Measurements from ENCODE around the gene ICAM3.
"Not testable (repeated sequence)": the region's sequence is repeated elsewhere in the genome, so short reads cannot be mapped to it uniquely, and the experiment has no call there.

Gene ICAM3

DNA sequence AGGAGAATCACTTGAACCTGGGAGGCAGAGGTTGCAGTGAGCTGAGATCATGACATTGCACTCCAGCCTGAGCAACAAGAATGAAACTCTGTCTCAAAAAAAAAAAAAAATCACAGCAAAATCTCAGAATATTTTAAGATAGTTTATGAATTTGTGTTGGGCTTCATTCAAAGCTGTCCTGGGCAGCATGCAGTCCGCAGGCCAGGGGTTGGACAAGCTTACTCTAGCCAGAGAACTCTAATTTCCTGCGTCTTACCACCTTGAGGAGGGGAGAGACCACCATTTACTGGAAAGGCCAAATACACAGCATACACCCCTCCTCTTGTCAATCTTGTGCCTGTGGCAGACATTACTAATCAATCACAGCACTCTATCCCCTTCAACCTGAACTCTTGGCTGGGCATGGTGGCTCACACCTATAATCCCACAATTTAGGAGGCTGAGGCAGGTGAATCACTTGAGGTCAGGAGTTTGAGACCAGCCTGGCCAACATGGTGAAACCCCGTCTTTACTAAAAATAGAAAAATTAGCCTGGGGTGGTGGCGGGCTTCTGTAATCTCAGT lies 27.6 kb upstream of the ICAM3 start:
- H3K4me1 ChIP-seq (ENCODE audit: control insufficient read depth, insufficient read depth, low read length); H3K27me3 ChIP-seq (ENCODE audit: control insufficient read depth, insufficient read depth, low read length); H3K9me3 ChIP-seq (replicated peaks; ENCODE audit: low read length); H3K4me3 ChIP-seq (ENCODE audit: low read length); H3K9ac ChIP-seq (ENCODE audit: low read depth, low read length); H3K4me2 ChIP-seq (ENCODE audit: low read length): not testable (repeated sequence)
- H3K36me3 ChIP-seq (ENCODE audit: insufficient read depth, low read length), result peaks cover 48% of the 10 kb centered on the region

- Histone ChIP-seq H3K4me2 (ENCODE audit: low read length) (no peak overlapping the region), H3K36me3 (ENCODE audit: insufficient read depth, low read length) (peaks cover 61% of the 10 kb centered on the region), H3K27me3 (ENCODE audit: control insufficient read depth, insufficient read depth, low read length) (no peaks in the 10 kb centered on the region), H3K9ac (ENCODE audit: low read depth, low read length) (no peak overlapping the region), H3K9me3 (replicated peaks; ENCODE audit: low read length) (no peaks in the 10 kb centered on the region), H3K4me3 (ENCODE audit: low read length) (no peak overlapping the region), H3K4me1 (ENCODE audit: control insufficient read depth, insufficient read depth, low read length) (no peaks in the 10 kb centered on the region)
Measured at GRCh38 chr19:10365518-10365917, 26.1 kb upstream of the ICAM3 start.

- Histone ChIP-seq H3K9ac (ENCODE audit: low read depth, low read length) (no peak overlapping the region), H3K4me2 (ENCODE audit: low read length) (no peak overlapping the region), H3K9me3 (replicated peaks; ENCODE audit: low read length) (no peaks in the 10 kb centered on the region), H3K4me3 (ENCODE audit: low read length) (no peak overlapping the region), H3K36me3 (ENCODE audit: insufficient read depth, low read length) (peaks cover 64% of the 10 kb centered on the region), H3K27me3 (ENCODE audit: control insufficient read depth, insufficient read depth, low read length) (no peaks in the 10 kb centered on the region), H3K4me1 (ENCODE audit: control insufficient read depth, insufficient read depth, low read length) (no peaks in the 10 kb centered on the region)
Measured at GRCh38 chr19:10364644-10365043, 25.2 kb upstream of the ICAM3 start.

- H3K4me1 ChIP-seq (ENCODE audit: control insufficient read depth, insufficient read depth, low read length), result no peaks in the 10 kb centered on the region
- no peaks in the 10 kb centered on the region for H3K9me3 ChIP-seq (replicated peaks; ENCODE audit: low read length)
- H3K4me3 ChIP-seq (ENCODE audit: low read length), result no peak overlapping the region
- H3K36me3 ChIP-seq (ENCODE audit: insufficient read depth, low read length), result peaks cover 61% of the 10 kb centered on the region
- H3K27me3 ChIP-seq (ENCODE audit: control insufficient read depth, insufficient read depth, low read length), result no peaks in the 10 kb centered on the region
- H3K9ac ChIP-seq (ENCODE audit: low read depth, low read length), result no peak overlapping the region
- no peak overlapping the region for H3K4me2 ChIP-seq (ENCODE audit: low read length)
Measured at GRCh38 chr19:10363789-10364281, 24.4 kb upstream of the ICAM3 start.

- Histone ChIP-seq H3K4me2 (ENCODE audit: low read length) (no peak overlapping the region), H3K27me3 (ENCODE audit: control insufficient read depth, insufficient read depth, low read length) (no peaks in the 10 kb centered on the region), H3K9ac (ENCODE audit: low read depth, low read length) (no peak overlapping the region), H3K4me3 (ENCODE audit: low read length) (no peak overlapping the region), H3K9me3 (replicated peaks; ENCODE audit: low read length) (no peaks in the 10 kb centered on the region), H3K4me1 (ENCODE audit: control insufficient read depth, insufficient read depth, low read length) (no peaks in the 10 kb centered on the region), H3K36me3 (ENCODE audit: insufficient read depth, low read length) (peaks cover 56% of the 10 kb centered on the region)
Measured at GRCh38 chr19:10362259-10362658, 22.8 kb upstream of the ICAM3 start.

DNA sequence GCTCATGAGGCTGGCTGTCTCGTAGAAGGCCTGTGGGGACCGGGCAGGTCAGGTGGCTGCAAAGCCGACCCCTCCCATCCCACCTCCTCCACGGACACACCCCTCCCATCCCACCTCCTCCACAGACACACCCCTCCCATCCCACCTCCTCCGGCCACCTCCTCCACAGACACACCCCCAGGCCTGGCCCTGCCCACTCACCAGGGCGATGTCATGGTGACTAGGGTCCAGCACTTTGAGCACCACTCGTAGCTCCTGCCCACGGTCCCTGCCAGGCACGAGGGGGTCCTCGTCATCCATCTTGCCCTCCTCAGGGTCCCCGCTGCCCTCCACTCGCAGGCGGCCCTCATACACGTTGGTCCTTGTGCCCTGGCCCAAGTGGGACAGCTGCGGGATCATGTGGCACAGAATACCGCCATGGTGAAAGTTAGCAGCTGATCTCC lies 22.2 kb upstream of the ICAM3 start:
- peaks cover 60% of the 10 kb centered on the region for H3K36me3 ChIP-seq (ENCODE audit: insufficient read depth, low read length)
- H3K27me3 ChIP-seq (ENCODE audit: control insufficient read depth, insufficient read depth, low read length), result no peaks in the 10 kb centered on the region
- no peak overlapping the region for H3K4me2 ChIP-seq (ENCODE audit: low read length)
- H3K9me3 ChIP-seq (replicated peaks; ENCODE audit: low read length), result no peaks in the 10 kb centered on the region
- H3K4me1 ChIP-seq (ENCODE audit: control insufficient read depth, insufficient read depth, low read length), result no peaks in the 10 kb centered on the region
- no peak overlapping the region for H3K9ac ChIP-seq (ENCODE audit: low read depth, low read length)
- no peak overlapping the region for H3K4me3 ChIP-seq (ENCODE audit: low read length)

DNA sequence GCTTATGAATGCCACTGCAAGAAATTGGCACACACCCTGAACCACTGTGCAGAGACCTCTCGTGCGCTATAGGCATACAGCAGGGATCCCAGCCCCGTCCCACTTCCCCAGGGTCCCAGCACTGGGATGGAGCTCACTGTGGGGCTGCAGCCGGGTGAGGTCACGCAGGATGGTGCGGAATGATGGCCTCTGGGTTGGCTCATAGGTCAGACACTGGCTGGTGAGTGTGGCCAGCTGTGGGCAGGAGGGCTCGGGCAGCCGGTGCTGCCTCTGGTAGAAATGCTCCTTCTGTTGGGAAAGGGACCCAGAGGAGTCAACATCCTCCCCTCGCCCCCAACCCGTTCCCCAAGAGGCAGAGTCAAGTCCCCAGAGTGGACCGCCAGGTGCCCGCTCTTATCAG lies 17.0 kb upstream of the ICAM3 start:
- no peaks in the 10 kb centered on the region for H3K27me3 ChIP-seq (ENCODE audit: control insufficient read depth, insufficient read depth, low read length)
- peaks cover 54% of the 10 kb centered on the region for H3K36me3 ChIP-seq (ENCODE audit: insufficient read depth, low read length)

DNA sequence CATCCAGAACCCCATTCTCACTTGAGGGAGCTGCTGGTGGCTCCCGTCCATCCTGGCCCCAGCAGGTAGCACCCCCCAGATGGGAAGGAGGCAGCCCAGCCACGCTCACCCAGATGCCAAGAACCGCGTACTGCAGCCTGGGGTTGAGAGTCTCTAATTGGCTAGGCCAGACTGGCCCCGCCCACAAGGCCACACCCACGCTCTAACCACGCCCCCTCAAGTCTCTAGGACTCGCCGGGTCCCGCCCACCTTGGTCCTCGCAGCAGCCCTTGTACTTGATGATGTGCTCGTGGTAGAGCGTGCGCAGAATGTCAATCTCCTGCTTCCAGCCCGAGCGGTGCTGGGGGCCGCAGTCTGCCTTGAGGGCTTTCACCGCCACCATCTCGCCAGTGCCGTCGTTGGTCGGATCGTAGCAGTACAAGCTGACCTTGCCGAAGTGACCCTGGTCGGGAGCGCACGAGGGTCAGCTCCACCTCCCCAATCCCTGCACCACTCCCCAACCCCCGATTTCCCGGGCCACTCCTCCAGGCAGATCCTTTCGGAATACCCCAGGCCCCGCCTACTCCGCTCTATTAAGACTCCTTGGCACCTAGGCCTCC lies 14.5 kb upstream of the ICAM3 start:
- H3K9me3 ChIP-seq (replicated peaks; ENCODE audit: low read length), result no peaks in the 10 kb centered on the region
- no peak overlapping the region for H3K4me3 ChIP-seq (ENCODE audit: low read length)
- no peaks in the 10 kb centered on the region for H3K4me1 ChIP-seq (ENCODE audit: control insufficient read depth, insufficient read depth, low read length)
- peaks cover 49% of the 10 kb centered on the region for H3K36me3 ChIP-seq (ENCODE audit: insufficient read depth, low read length)
- H3K27me3 ChIP-seq (ENCODE audit: control insufficient read depth, insufficient read depth, low read length), result no peaks in the 10 kb centered on the region
- H3K4me2 ChIP-seq (ENCODE audit: low read length), result no peak overlapping the region
- no peak overlapping the region for H3K9ac ChIP-seq (ENCODE audit: low read depth, low read length)

More for the DNA sequence above, 17.0 kb upstream of the ICAM3 start:
- H3K9me3 ChIP-seq (replicated peaks; ENCODE audit: low read length), result no peaks in the 10 kb centered on the region
- H3K4me2 ChIP-seq (ENCODE audit: low read length), result no peak overlapping the region
- no peak overlapping the region for H3K9ac ChIP-seq (ENCODE audit: low read depth, low read length)
- H3K4me3 ChIP-seq (ENCODE audit: low read length), result no peak overlapping the region
- no peaks in the 10 kb centered on the region for H3K4me1 ChIP-seq (ENCODE audit: control insufficient read depth, insufficient read depth, low read length)

DNA sequence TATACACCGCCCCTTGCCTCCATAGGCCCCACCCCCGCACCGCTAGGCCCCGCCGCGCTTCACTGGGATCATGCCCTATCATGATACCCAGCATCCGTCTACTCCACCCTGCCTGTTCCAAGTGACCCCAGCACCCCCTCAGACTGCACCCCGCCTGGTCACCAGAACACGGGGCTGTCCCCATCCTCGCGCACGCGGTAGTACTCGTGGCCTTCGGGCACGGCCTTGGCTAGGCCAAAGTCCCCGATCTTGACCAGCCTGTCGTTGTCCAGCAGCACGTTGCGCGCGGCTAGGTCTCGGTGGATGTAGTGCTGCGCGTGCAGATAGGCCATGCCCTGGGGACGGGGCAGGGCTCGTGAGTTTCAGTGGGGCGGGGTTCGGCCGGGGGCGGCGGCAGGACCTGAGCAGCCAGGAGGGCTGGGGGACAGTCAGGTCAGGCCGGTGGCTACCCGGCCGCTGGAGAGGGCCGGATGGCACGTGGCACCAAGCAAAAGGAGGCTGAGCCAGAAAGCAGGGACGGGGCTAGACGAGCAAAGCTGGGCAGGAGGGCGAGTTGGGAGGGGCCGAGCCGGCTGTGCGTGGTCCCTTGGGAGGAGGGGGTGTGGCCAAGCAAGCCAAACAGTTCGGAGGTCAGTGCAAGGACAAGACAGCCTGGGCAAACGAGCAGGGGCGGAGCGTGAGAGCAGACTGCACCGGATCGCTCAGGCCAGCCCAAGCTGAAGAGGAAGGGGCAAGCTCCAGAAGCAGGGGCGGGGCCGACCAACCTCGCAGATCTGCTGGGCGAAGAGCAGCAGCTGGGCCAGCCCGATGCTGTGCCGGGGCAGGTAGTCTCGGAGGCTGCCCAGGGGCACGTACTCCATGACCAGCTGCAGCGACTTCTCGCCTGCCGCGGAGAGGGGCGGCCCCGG lies 13.6 kb upstream of the ICAM3 start:
- no peaks in the 10 kb centered on the region for H3K4me1 ChIP-seq (ENCODE audit: control insufficient read depth, insufficient read depth, low read length)
- no peaks in the 10 kb centered on the region for H3K9me3 ChIP-seq (replicated peaks; ENCODE audit: low read length)
- no peaks in the 10 kb centered on the region for H3K27me3 ChIP-seq (ENCODE audit: control insufficient read depth, insufficient read depth, low read length)
- H3K4me2 ChIP-seq (ENCODE audit: low read length), result no peak overlapping the region
- H3K36me3 ChIP-seq (ENCODE audit: insufficient read depth, low read length), result peaks cover 46% of the 10 kb centered on the region
- H3K4me3 ChIP-seq (ENCODE audit: low read length), result no peak overlapping the region
- no peak overlapping the region for H3K9ac ChIP-seq (ENCODE audit: low read depth, low read length)

- no peak overlapping the region for H3K4me3 ChIP-seq (ENCODE audit: low read length)
- H3K9ac ChIP-seq (ENCODE audit: low read depth, low read length), result no peak overlapping the region
- no peaks in the 10 kb centered on the region for H3K27me3 ChIP-seq (ENCODE audit: control insufficient read depth, insufficient read depth, low read length)
- no peak overlapping the region for H3K4me2 ChIP-seq (ENCODE audit: low read length)
- no peaks in the 10 kb centered on the region for H3K9me3 ChIP-seq (replicated peaks; ENCODE audit: low read length)
- peaks cover 6% of the 10 kb centered on the region for H3K4me1 ChIP-seq (ENCODE audit: control insufficient read depth, insufficient read depth, low read length)
- H3K36me3 ChIP-seq (ENCODE audit: insufficient read depth, low read length), result peaks cover 11% of the 10 kb centered on the region
Measured at GRCh38 chr19:10346509-10346908, 7.1 kb upstream of the ICAM3 start.

DNA sequence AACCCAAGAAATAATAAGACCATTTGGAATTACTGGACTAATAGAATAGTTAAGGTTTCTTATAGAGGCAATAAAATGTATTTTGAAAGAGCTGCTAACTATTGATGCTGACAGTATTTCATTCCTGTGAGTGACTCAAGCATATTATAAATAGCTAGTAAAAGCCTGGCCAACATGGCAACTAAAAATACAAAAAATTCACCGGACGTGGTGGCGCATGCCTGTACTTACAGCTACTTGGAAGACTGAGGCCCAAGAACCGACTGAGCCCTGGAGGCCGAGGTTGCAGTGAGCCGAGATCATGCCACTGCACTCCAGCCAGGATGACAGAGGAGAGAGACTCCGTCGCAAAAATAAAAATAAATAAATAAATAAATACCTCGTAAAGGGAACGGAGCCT lies 5.4 kb upstream of the ICAM3 start:
- Histone ChIP-seq H3K4me2 (ENCODE audit: low read length) (no peak overlapping the region), H3K9ac (ENCODE audit: low read depth, low read length) (no peak overlapping the region), H3K27me3 (ENCODE audit: control insufficient read depth, insufficient read depth, low read length) (no peaks in the 10 kb centered on the region), H3K4me1 (ENCODE audit: control insufficient read depth, insufficient read depth, low read length) (peaks cover 6% of the 10 kb centered on the region), H3K36me3 (ENCODE audit: insufficient read depth, low read length) (peaks cover 1% of the 10 kb centered on the region), H3K9me3 (replicated peaks; ENCODE audit: low read length) (no peaks in the 10 kb centered on the region), H3K4me3 (ENCODE audit: low read length) (no peak overlapping the region)

All from skeletal muscle satellite cell (primary cell).